ENCODE measurements around the gene PHKB. TPM values are rescaled to one million over a fixed set of nuclear protein-coding genes. Genes with fewer than 3 reads are reported as not detected.

The PHKB gene
- total and polyA plus RNA-seq, 5 donors: 20.2 to 68.0 (median 63.0) TPM

- H3K4me1 ChIP-seq (ENCODE audit: control insufficient read depth, insufficient read depth, low read length): peaks cover 6% of the 10 kb centered on the region
- 24% methylated on average over 2 of the region's 2 CpGs for WGBS
- H3K27me3 ChIP-seq (ENCODE audit: control insufficient read depth, insufficient read depth): no peaks in the 10 kb centered on the region
- DNase-seq (peak in 2 of 3 donors; percentile 15 to 66), ATAC-seq (peak; percentile 31 to 61)
- H3K4me3 ChIP-seq (ENCODE audit: low read length): no peak overlapping the region
- no peaks in the 10 kb centered on the region for H3K9me3 ChIP-seq (ENCODE audit: control insufficient read depth, low read length)
- intact Hi-C loops (cut with DNase I): no loop called here
- no peak overlapping the region for H3K27ac ChIP-seq (ENCODE audit: low read length)
Measured at GRCh38 chr16:47644166-47644565, 183.0 kb downstream of the PHKB start.

GRCh38 chr16:47644661-47645060, 183.5 kb downstream of the PHKB start:
- no peak overlapping the region for H3K27ac ChIP-seq (ENCODE audit: low read length)
- no peaks in the 10 kb centered on the region for H3K9me3 ChIP-seq (ENCODE audit: control insufficient read depth, low read length)
- H3K27me3 ChIP-seq (ENCODE audit: control insufficient read depth, insufficient read depth): no peaks in the 10 kb centered on the region
- intact Hi-C loops (cut with DNase I): no loop called here
- H3K4me3 ChIP-seq (ENCODE audit: low read length): no peak overlapping the region
- ATAC-seq (no peak), DNase-seq (no peak)
- peaks cover 6% of the 10 kb centered on the region for H3K4me1 ChIP-seq (ENCODE audit: control insufficient read depth, insufficient read depth, low read length)

- no peak for ATAC-seq
- no peak overlapping the region for H3K4me3 ChIP-seq (ENCODE audit: low read length)
- no peaks in the 10 kb centered on the region for H3K9me3 ChIP-seq (ENCODE audit: control insufficient read depth, low read length)
- no peak overlapping the region for H3K27ac ChIP-seq (ENCODE audit: low read length)
- WGBS: 98% methylated on average over 4 of the region's 4 CpGs
- H3K4me1 ChIP-seq (ENCODE audit: control insufficient read depth, insufficient read depth, low read length): peaks cover 6% of the 10 kb centered on the region
- intact Hi-C loops (cut with DNase I): no loop called here
- no peak for DNase-seq
- no peaks in the 10 kb centered on the region for H3K27me3 ChIP-seq (ENCODE audit: control insufficient read depth, insufficient read depth)
Measured at GRCh38 chr16:47646914-47647313, 185.8 kb downstream of the PHKB start.

- Histone ChIP-seq H3K27ac (ENCODE audit: low read length) (no peak overlapping the region), H3K4me1 (ENCODE audit: control insufficient read depth, insufficient read depth, low read length) (no peaks in the 10 kb centered on the region), H3K27me3 (ENCODE audit: control insufficient read depth, insufficient read depth) (no peaks in the 10 kb centered on the region), H3K9me3 (ENCODE audit: control insufficient read depth, low read length) (no peaks in the 10 kb centered on the region), H3K4me3 (ENCODE audit: low read length) (no peak overlapping the region)
- WGBS: 96% methylated on average over 3 of the region's 3 CpGs
- intact Hi-C loops (cut with DNase I): no loop called here
- no peak for DNase-seq
- no peak for ATAC-seq
Measured at GRCh38 chr16:47657032-47657431, 195.9 kb downstream of the PHKB start.

GRCh38 chr16:47657977-47658376, 196.8 kb downstream of the PHKB start:
- intact Hi-C loops (cut with DNase I): no loop called here
- H3K27ac ChIP-seq (ENCODE audit: low read length): no peak overlapping the region
- 98% methylated on average over 1 of the region's 1 CpG for WGBS
- DNase-seq (no peak), ATAC-seq (no peak)
- H3K9me3 ChIP-seq (ENCODE audit: control insufficient read depth, low read length): no peaks in the 10 kb centered on the region
- H3K4me3 ChIP-seq (ENCODE audit: low read length): no peak overlapping the region
- H3K4me1 ChIP-seq (ENCODE audit: control insufficient read depth, insufficient read depth, low read length): no peaks in the 10 kb centered on the region
- H3K27me3 ChIP-seq (ENCODE audit: control insufficient read depth, insufficient read depth): no peaks in the 10 kb centered on the region

- intact Hi-C loops (cut with DNase I): no loop called here
- H3K4me3 ChIP-seq (ENCODE audit: low read length): no peak overlapping the region
- 88% methylated on average over 4 of the region's 4 CpGs for whole genome bisulfite sequencing
Measured at GRCh38 chr16:47660540-47660939, 199.4 kb downstream of the PHKB start.

GRCh38 chr16:47664653-47665325, 203.7 kb downstream of the PHKB start:
- intact Hi-C loops (cut with DNase I): loop anchor here in 1 of 4 donors (5.0 kb wide), 1 partner anchor 212 kb away; no protein-coding TSS in a partner anchor
- Histone ChIP-seq H3K27ac (ENCODE audit: low read length) (no peak overlapping the region), H3K9me3 (ENCODE audit: control insufficient read depth, low read length) (no peaks in the 10 kb centered on the region), H3K27me3 (ENCODE audit: control insufficient read depth, insufficient read depth) (no peaks in the 10 kb centered on the region), H3K4me3 (ENCODE audit: low read length) (no peak overlapping the region), H3K4me1 (ENCODE audit: control insufficient read depth, insufficient read depth, low read length) (no peaks in the 10 kb centered on the region)
- WGBS: 74% methylated on average over 4 of the region's 4 CpGs
- no peak for ATAC-seq
- DNase-seq: no peak

More at GRCh38 chr16:47660540-47660939, 199.4 kb downstream of the PHKB start:
- no peaks in the 10 kb centered on the region for H3K4me1 ChIP-seq (ENCODE audit: control insufficient read depth, insufficient read depth, low read length)
- H3K9me3 ChIP-seq (ENCODE audit: control insufficient read depth, low read length): no peaks in the 10 kb centered on the region
- ATAC-seq (no peak), DNase-seq (no peak)
- no peaks in the 10 kb centered on the region for H3K27me3 ChIP-seq (ENCODE audit: control insufficient read depth, insufficient read depth)
- no peak overlapping the region for H3K27ac ChIP-seq (ENCODE audit: low read length)

GRCh38 chr16:47666434-47666833, 205.3 kb downstream of the PHKB start:
- 96% methylated on average over 3 of the region's 3 CpGs for WGBS

GRCh38 chr16:47667956-47668355, 206.8 kb downstream of the PHKB start:
- 97% methylated on average over 6 of the region's 6 CpGs for WGBS
- intact Hi-C loops (cut with DNase I): loop anchor here in 1 of 4 donors (5.0 kb wide), 1 partner anchor 216 kb away; no protein-coding TSS in a partner anchor
- H3K4me3 ChIP-seq (ENCODE audit: low read length): no peak overlapping the region
- ATAC-seq (no peak), DNase-seq (no peak)
- H3K27me3 ChIP-seq (ENCODE audit: control insufficient read depth, insufficient read depth): no peaks in the 10 kb centered on the region
- no peaks in the 10 kb centered on the region for H3K4me1 ChIP-seq (ENCODE audit: control insufficient read depth, insufficient read depth, low read length)
- no peak overlapping the region for H3K27ac ChIP-seq (ENCODE audit: low read length)
- H3K9me3 ChIP-seq (ENCODE audit: control insufficient read depth, low read length): no peaks in the 10 kb centered on the region

More at GRCh38 chr16:47666434-47666833, 205.3 kb downstream of the PHKB start:
- Histone ChIP-seq H3K9me3 (ENCODE audit: control insufficient read depth, low read length) (no peaks in the 10 kb centered on the region), H3K27me3 (ENCODE audit: control insufficient read depth, insufficient read depth) (no peaks in the 10 kb centered on the region), H3K27ac (ENCODE audit: low read length) (no peak overlapping the region), H3K4me1 (ENCODE audit: control insufficient read depth, insufficient read depth, low read length) (no peaks in the 10 kb centered on the region), H3K4me3 (ENCODE audit: low read length) (no peak overlapping the region)
- ATAC-seq (no peak), DNase-seq (no peak)
- intact Hi-C loops (cut with DNase I): loop anchor here in 1 of 4 donors (5.0 kb wide), 1 partner anchor 214 kb away; no protein-coding TSS in a partner anchor

GRCh38 chr16:47672475-47672874, 211.3 kb downstream of the PHKB start:
- no peaks in the 10 kb centered on the region for H3K9me3 ChIP-seq (ENCODE audit: control insufficient read depth, low read length)
- H3K27ac ChIP-seq (ENCODE audit: low read length): no peak overlapping the region
- DNase-seq: no peak
- H3K4me1 ChIP-seq (ENCODE audit: control insufficient read depth, insufficient read depth, low read length): no peaks in the 10 kb centered on the region
- no peak for ATAC-seq
- intact Hi-C loops (cut with DNase I): no loop called here
- no peaks in the 10 kb centered on the region for H3K27me3 ChIP-seq (ENCODE audit: control insufficient read depth, insufficient read depth)
- no peak overlapping the region for H3K4me3 ChIP-seq (ENCODE audit: low read length)

- no peaks in the 10 kb centered on the region for H3K4me1 ChIP-seq (ENCODE audit: control insufficient read depth, insufficient read depth, low read length)
- no peak overlapping the region for H3K4me3 ChIP-seq (ENCODE audit: low read length)
- 95% methylated on average over 4 of the region's 4 CpGs for WGBS
- no peaks in the 10 kb centered on the region for H3K9me3 ChIP-seq (ENCODE audit: control insufficient read depth, low read length)
- no peaks in the 10 kb centered on the region for H3K27me3 ChIP-seq (ENCODE audit: control insufficient read depth, insufficient read depth)
- H3K27ac ChIP-seq (ENCODE audit: low read length): no peak overlapping the region
- no peak for ATAC-seq
- no peak for DNase-seq
- intact Hi-C loops (cut with DNase I): no loop called here
Measured at GRCh38 chr16:47676635-47677177, 215.6 kb downstream of the PHKB start.
